ENCODE data around the gene RYR2. TPM values are rescaled to one million over a fixed set of nuclear protein-coding genes. Genes with fewer than 3 reads are reported as not detected.

RYR2 gene
- total RNA-seq, 1 donor from 2014 or later = 0.02 TPM

DNA sequence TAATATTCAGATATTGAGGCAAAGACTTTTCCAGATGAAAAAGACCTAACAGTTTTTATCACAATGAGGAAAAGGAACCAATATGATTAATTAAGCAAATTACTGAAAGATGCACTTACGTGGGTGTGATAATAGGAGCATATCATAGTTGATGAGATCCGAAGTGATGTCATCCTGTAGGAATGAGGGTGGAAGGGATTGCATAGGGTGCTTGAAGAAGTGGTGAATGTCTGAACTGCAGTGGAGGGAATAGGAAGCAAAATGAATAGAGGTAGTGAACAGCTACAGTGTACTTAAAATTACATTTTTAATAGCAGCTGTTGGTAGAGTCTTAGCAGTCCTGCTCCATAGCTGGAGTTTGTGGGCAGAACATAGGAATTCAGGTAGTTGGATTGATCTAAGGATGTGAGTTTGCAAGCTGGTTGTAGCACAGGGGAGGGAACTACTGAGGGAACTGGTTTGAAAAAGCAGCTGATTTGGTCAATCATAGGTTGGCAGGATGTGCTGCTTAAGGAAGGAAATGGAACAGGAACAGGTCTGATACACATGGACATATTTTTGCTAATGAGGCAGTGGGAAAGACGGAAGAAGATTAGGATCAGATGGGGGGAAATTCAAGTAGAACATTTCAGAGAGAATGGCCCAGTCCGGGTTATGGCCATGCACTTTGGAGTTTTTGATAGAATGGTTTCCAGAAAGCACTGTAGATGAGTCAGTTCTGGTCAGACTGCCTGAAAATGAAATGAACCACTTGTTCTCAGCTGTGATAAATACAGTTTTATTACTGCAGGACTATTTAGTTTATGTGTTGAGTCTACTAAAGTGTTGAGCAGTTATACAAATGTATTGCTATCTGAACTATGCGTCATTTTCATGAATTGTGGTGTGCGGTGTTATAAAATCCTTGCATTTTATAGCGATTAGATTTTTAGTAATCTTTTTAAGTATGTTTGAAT, 155.8 kb downstream of the RYR2 start:
- no peaks in the 10 kb centered on the region for H3K36me3 Mint-ChIP-seq (ENCODE audit: low read depth)
- H3K27ac Mint-ChIP-seq = no peak overlapping the region
- H3K4me3 Mint-ChIP-seq = no peak overlapping the region
- no peaks in the 10 kb centered on the region for H3K4me1 Mint-ChIP-seq
- no peaks in the 10 kb centered on the region for H3K27me3 Mint-ChIP-seq
- H3K9me3 Mint-ChIP-seq = no peaks in the 10 kb centered on the region
- peak; percentile 25 for DNase-seq
- intact Hi-C loops (cut with micrococcal nuclease) = no loop called here

- DNase-seq = peak; percentile 44
- intact Hi-C loops (cut with micrococcal nuclease) = no loop called here
- no peaks in the 10 kb centered on the region for H3K9me3 Mint-ChIP-seq
- H3K27me3 Mint-ChIP-seq = no peaks in the 10 kb centered on the region
- no peaks in the 10 kb centered on the region for H3K36me3 Mint-ChIP-seq (ENCODE audit: low read depth)
- H3K27ac Mint-ChIP-seq = no peak overlapping the region
- no peak overlapping the region for H3K4me3 Mint-ChIP-seq
- no peaks in the 10 kb centered on the region for H3K4me1 Mint-ChIP-seq
Observed at GRCh38 chr1:237199026-237199425, 157.0 kb downstream of the RYR2 start.

GRCh38 chr1:237201155-237201554, 159.2 kb downstream of the RYR2 start:
- H3K36me3 Mint-ChIP-seq (ENCODE audit: low read depth) = no peaks in the 10 kb centered on the region
- peak; percentile 11 for DNase-seq
- H3K4me1 Mint-ChIP-seq = no peaks in the 10 kb centered on the region
- intact Hi-C loops (cut with micrococcal nuclease) = no loop called here
- H3K4me3 Mint-ChIP-seq = no peak overlapping the region
- no peaks in the 10 kb centered on the region for H3K27me3 Mint-ChIP-seq
- H3K27ac Mint-ChIP-seq = no peak overlapping the region
- H3K9me3 Mint-ChIP-seq = no peaks in the 10 kb centered on the region

- Mint-ChIP-seq H3K4me1 (no peaks in the 10 kb centered on the region), H3K4me3 (no peak overlapping the region), H3K27me3 (no peaks in the 10 kb centered on the region), H3K36me3 (ENCODE audit: low read depth) (no peaks in the 10 kb centered on the region), H3K9me3 (no peaks in the 10 kb centered on the region), H3K27ac (no peak overlapping the region)
- intact Hi-C loops (cut with micrococcal nuclease) = no loop called here
- no peak for DNase-seq
Observed at GRCh38 chr1:237204841-237205240, 162.9 kb downstream of the RYR2 start.

GRCh38 chr1:237205400-237206064, 163.5 kb downstream of the RYR2 start:
- H3K4me3 Mint-ChIP-seq = no peak overlapping the region
- no peaks in the 10 kb centered on the region for H3K4me1 Mint-ChIP-seq
- no peak for DNase-seq
- intact Hi-C loops (cut with micrococcal nuclease) = no loop called here
- H3K27ac Mint-ChIP-seq = no peak overlapping the region
- no peaks in the 10 kb centered on the region for H3K36me3 Mint-ChIP-seq (ENCODE audit: low read depth)
- H3K9me3 Mint-ChIP-seq = no peaks in the 10 kb centered on the region
- H3K27me3 Mint-ChIP-seq = no peaks in the 10 kb centered on the region

GRCh38 chr1:237206065-237206414, 164.1 kb downstream of the RYR2 start:
- Mint-ChIP-seq H3K9me3 (no peaks in the 10 kb centered on the region), H3K4me3 (no peak overlapping the region), H3K27ac (no peak overlapping the region), H3K27me3 (no peaks in the 10 kb centered on the region), H3K4me1 (no peaks in the 10 kb centered on the region), H3K36me3 (ENCODE audit: low read depth) (no peaks in the 10 kb centered on the region)
- intact Hi-C loops (cut with micrococcal nuclease) = no loop called here
- no peak for DNase-seq

GRCh38 chr1:237211031-237211430, 169.0 kb downstream of the RYR2 start:
- intact Hi-C loops (cut with micrococcal nuclease) = no loop called here
- Mint-ChIP-seq H3K4me3 (no peak overlapping the region), H3K27ac (no peak overlapping the region)

GRCh38 chr1:237211540-237211939, 169.6 kb downstream of the RYR2 start:
- intact Hi-C loops (cut with micrococcal nuclease) = no loop called here
- H3K4me1 Mint-ChIP-seq = no peaks in the 10 kb centered on the region
- no peaks in the 10 kb centered on the region for H3K9me3 Mint-ChIP-seq
- DNase-seq = no peak
- H3K4me3 Mint-ChIP-seq = no peak overlapping the region
- no peaks in the 10 kb centered on the region for H3K27me3 Mint-ChIP-seq
- no peaks in the 10 kb centered on the region for H3K36me3 Mint-ChIP-seq (ENCODE audit: low read depth)
- H3K27ac Mint-ChIP-seq = no peak overlapping the region

More at GRCh38 chr1:237211031-237211430, 169.0 kb downstream of the RYR2 start:
- Mint-ChIP-seq H3K36me3 (ENCODE audit: low read depth) (no peaks in the 10 kb centered on the region), H3K27me3 (no peaks in the 10 kb centered on the region), H3K4me1 (no peaks in the 10 kb centered on the region), H3K9me3 (no peaks in the 10 kb centered on the region)
- no peak for DNase-seq

DNA sequence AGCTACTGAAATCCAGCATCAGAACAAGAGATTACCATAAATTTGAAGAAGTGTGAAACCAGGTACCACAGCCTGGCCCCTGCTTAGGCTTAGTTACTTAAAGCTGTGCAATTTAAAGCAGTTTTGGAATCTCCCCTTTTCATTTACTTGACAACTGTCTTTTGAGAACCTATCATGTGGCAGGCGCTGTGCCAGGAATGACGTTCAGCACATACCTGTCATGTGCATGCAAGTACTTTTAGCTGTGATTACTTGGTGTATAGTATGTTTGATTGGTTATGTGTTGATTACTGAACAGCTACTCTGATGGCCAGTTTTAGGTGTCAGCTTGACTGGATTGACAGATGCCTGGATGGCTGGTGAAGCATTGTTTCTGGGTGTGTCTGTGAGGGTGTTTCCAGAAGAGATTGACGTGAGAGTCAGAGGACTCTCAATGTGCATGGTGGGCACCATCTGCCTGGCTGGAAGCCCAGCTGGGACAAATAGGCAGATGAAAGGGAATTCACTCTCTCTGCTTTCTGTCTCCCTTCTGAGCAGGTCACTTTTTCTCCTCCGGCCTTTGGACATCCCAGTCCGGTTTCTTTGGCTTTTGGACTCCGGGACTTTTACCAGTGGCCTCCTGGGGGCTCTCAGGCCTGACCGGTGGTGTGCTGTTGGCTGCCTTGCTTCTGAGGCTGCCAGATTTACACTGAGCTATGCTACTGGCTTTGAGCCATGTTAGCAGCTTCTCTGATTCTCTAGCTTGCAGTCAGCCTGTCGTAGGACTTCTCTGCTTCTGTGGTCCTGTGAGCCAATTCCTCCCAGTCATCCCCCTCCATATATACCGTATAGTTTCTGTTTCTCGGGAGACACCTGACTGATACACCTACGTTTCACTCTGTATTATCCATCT, 178.0 kb downstream of the RYR2 start:
- no peaks in the 10 kb centered on the region for H3K27me3 Mint-ChIP-seq
- H3K9me3 Mint-ChIP-seq = no peaks in the 10 kb centered on the region
- intact Hi-C loops (cut with micrococcal nuclease) = no loop called here
- H3K36me3 Mint-ChIP-seq (ENCODE audit: low read depth) = no peaks in the 10 kb centered on the region
- no peak for DNase-seq
- H3K27ac Mint-ChIP-seq = no peak overlapping the region
- H3K4me3 Mint-ChIP-seq = no peak overlapping the region
- no peaks in the 10 kb centered on the region for H3K4me1 Mint-ChIP-seq

- intact Hi-C loops (cut with micrococcal nuclease) = no loop called here
- Mint-ChIP-seq H3K27me3 (no peaks in the 10 kb centered on the region), H3K4me3 (no peak overlapping the region), H3K27ac (no peak overlapping the region), H3K9me3 (no peaks in the 10 kb centered on the region), H3K4me1 (no peaks in the 10 kb centered on the region), H3K36me3 (ENCODE audit: low read depth) (no peaks in the 10 kb centered on the region)
- no peak for DNase-seq
Observed at GRCh38 chr1:237223419-237223818, 181.4 kb downstream of the RYR2 start.

- no peaks in the 10 kb centered on the region for H3K4me1 Mint-ChIP-seq
- no peaks in the 10 kb centered on the region for H3K27me3 Mint-ChIP-seq
- no peak overlapping the region for H3K4me3 Mint-ChIP-seq
- no peak overlapping the region for H3K27ac Mint-ChIP-seq
- no peaks in the 10 kb centered on the region for H3K9me3 Mint-ChIP-seq
- DNase-seq = no peak
- no peaks in the 10 kb centered on the region for H3K36me3 Mint-ChIP-seq (ENCODE audit: low read depth)
- intact Hi-C loops (cut with micrococcal nuclease) = no loop called here
Observed at GRCh38 chr1:237226177-237226944, 184.4 kb downstream of the RYR2 start.

- Mint-ChIP-seq H3K36me3 (ENCODE audit: low read depth) (no peaks in the 10 kb centered on the region), H3K4me3 (no peak overlapping the region), H3K27me3 (no peaks in the 10 kb centered on the region), H3K27ac (no peak overlapping the region), H3K4me1 (no peaks in the 10 kb centered on the region), H3K9me3 (no peaks in the 10 kb centered on the region)
- intact Hi-C loops (cut with micrococcal nuclease) = no loop called here
- no peak for DNase-seq
Observed at GRCh38 chr1:237227476-237227875, 185.5 kb downstream of the RYR2 start.

GRCh38 chr1:237228421-237228820, 186.4 kb downstream of the RYR2 start:
- H3K27ac Mint-ChIP-seq = no peak overlapping the region
- H3K36me3 Mint-ChIP-seq (ENCODE audit: low read depth) = no peaks in the 10 kb centered on the region
- H3K27me3 Mint-ChIP-seq = no peaks in the 10 kb centered on the region
- no peaks in the 10 kb centered on the region for H3K9me3 Mint-ChIP-seq
- H3K4me3 Mint-ChIP-seq = no peak overlapping the region
- intact Hi-C loops (cut with micrococcal nuclease) = no loop called here
- DNase-seq = no peak
- H3K4me1 Mint-ChIP-seq = no peaks in the 10 kb centered on the region
